Stimulated activated CD8-positive, alpha-beta memory T cell treated with anti-CD3 and anti-CD28 coated beads, Interleukin-7, amount 100 ng/mL, for 24 hours (primary cell): ENCODE results near the gene XKRX.

Experiments used
- DNase-seq: peaks from one replicate; pipeline ENCODE4 v3.0.0-alpha.2; 2020; ENCODE audit warnings: low read depth

Gene XKRX

DNA sequence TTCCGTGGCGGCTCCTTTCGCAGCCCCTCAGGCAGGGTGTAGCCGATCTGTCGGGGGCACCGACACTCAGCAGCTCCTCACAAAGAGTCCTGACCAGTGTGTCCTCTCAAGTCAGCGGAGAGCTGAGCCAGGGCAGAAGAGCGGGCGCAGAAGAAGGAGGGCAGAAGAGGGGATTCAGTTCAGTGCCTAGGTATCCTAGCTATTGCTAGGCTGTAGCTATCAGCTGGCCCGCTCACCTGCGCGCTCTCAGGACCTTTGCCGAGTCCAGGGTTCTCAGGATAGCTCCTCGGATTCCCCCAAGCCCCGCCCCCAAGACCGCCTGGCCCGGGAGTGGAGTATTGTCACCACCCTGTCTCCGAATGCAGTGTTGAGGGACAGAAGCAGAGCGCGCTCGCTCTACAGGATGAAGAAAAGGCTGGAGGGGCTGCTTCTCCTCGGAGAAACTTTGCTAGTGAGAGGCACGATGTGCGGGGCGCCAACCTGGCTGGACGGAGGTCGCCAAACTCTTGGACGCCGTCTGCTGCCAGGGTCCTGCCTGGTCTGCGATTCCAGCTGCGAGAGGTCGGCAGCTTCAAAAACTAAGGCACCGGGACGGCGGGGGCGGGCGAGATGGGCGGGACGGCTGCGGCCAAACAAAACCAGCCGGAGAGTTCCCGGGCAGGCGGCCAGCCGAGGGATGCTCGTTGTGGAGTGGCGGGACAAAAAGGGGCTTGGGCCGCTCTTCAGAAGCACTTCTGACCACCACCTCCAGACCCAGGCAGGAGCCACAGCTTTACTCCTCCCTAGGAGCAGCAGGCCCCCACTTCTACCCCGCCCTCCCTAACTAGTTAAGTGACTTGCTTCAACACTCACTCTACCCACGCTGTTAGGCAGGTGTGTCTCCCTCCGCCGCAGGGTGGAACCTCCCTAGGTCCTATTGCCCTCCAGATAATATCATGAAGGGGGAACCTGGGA, at the start of gene XKRX:
XKRX (minus strand) TSS at position 258 of the 954 bp plus-strand sequence. CDS start 613 bp downstream, outside the sequence.
- DNase-seq: no peak

DNA sequence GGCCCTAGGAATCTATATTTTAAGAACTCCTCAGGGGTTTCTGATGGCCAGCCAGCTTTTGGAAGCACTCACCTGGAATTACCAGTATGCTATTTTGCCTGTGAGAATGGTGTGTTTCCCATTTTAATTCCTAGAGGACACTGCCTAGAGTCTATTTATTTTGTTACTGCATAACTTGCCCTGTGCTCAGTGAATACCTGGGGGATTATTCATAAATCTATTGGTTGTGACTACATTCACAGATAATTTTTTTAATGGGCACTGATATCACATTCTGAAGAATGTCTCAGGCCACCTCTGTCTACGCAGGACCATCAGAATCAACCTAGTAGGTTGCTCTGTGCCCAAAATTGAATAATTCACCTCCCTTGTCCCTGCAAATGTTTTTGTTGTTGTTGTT, 47.5 kb upstream of the XKRX start:
- DNase-seq: no peak

DNA sequence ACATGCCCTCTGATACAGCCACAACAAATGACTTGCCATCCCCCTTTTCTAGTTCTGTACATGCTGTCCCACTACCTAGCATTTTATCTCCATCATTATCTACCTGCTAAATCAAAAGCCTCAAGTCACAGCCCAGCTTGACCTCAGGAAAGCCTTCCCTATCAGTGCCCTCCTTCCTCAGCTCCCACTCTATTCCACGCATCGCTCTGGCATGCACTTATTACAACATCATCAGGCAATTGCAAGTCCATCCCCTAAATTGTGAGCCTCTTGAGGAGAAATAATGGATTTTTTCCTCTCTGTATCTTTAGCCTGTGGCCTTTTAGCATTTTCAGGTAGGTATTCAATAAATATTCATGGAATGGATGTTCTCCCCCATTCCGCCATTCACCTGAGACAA, 46.5 kb upstream of the XKRX start:
- DNase-seq: no peak

DNA sequence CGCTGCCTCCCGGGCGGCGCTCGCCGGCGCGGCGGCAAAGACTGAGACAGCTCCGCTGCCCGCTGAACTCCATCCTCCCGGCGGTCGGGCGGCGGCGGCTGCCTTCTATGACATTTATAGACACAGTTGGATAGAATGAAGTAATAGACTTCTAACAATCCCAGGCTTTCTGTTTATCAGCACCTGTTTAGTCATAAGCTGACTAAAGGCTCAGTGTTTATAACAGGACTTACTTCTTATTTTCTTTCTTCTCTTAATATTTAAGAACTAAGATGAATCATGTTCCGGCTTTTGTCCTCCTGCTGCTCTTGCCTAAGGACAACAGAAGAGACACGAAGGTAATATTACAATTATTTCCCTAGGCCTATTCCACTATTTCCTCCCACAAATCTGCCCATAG, 44.7 kb upstream of the XKRX start:
- DNase-seq: no peak

DNA sequence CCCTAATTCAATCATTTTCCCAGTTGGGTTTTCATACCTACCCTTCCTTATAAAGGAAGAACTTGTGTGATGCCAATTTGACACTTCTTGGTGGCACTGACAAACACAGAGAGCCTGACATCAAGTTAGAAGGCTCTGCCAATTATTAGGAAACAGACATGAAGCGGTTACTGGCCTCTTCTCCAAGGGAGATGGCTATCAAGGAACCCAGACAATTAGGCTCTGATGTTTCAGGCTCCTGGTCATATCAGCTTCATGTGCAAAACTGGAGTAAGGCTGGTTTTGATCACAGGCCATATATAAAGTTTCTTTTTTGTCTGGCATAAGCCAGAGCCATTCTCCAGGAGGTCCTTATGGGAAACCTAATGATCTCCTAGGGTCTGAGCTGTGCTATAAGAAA, 41.2 kb upstream of the XKRX start:
- DNase-seq: no peak

DNA sequence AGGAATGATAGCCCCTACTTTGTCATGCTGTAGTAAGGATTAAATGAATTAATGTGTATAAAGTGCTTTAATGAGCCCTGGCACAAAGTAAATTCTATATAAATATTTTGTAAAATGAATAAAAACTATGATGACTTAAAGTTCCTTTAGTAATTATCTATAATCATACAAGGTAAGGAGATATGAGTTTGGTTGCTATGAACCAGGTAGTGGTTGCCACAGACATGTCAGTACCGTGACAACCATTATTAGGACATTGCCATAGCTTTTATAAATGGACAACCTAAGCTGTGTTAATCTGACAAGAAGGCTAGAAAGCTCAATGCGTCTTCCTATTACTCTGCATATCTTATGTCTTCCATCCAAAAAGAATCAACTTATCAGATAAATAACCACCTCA, 40.7 kb upstream of the XKRX start, which contains the start of gene ARL13A:
ARL13A (plus strand) TSS at position 301 of the 400 bp plus-strand sequence. CDS start 3,982 bp downstream, outside the sequence.
- no peak for DNase-seq

DNA sequence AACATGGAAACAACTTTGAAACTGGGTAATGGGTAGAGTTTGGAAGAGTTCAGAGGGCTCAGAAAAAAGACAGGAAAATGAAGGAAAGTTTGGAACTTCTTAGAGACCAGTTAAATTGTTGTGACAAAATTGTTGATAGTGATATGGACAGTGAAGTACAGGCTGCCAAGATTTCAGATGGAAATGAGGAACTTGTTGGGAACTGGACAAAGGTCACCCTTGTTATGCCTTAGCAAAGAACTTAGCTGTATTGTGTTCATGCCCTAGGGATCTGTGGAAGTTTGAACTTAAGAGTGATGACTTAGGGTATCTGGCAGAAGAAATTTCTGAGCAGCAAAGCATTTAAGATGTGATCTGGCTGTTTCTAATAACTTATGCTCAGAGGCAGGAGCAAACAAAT, 35.6 kb upstream of the XKRX start:
- no peak for DNase-seq

DNA sequence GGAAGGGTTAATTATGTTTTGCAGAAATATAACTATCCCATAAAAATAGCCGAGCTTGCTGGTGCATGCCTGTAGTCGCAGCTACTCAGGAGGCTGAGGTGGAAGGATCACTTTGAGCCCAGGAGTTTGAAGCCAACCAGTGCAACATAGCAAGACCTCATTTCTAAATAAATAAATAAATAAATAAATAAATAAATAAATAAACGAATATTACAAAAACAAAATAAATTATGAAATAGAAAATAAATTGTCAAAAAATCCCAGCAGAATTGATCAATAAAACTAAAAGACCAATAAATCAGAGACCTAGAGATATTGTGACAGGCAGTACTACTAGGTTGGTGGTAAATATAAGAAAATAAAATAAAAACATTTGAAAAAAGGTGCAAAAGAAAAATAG, 34.1 kb upstream of the XKRX start:
- no peak for DNase-seq

DNA sequence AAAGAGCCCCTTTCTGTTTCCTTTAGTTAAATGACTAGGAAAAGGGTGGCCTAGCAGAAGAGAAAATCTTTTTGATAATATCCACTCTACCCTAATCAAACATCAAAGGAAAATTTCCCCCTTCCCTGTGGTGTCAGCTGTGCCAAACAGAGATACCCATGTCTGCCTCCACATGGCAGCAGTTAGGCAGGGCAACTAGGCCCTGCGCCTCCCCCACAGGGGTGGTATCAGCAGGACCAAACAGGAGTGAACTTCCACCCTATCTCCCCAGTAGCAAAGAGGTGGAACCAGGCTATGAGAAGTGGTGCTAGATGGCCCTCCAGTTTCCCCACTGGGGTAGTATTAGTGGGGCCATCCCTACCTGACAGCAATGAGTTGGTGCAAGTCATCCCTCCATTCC, 19.8 kb upstream of the XKRX start:
- DNase-seq: no peak

DNA sequence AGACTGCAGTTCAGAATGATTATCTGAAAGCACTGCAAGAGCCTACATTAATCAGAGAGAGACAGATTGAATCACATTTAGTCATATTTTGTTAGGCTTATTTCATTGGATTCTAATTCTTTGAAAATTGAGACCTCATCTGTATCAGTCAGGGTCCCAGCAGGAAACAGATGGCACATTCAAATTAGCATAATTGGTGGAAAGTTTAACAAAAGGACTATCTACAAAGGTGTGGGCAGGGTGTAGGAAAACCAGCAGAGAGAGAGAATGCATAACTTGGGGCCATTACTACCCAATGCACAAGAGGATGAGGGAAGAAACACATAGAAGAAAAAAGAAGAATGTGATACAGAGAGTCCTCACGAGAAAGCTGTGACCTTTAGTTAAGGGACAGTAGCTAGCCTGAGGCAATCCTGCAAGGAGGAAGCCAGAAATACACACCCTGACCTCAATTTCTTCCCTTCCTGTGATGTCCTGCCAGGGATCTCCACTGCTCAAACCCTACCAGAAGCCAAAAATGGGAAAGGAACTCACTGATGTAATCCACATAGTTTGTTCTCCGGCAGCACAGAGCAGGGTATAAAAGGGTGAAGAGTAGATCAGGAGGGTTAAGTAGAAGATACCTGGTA, 17.7 kb upstream of the XKRX start:
- DNase-seq: no peak

DNA sequence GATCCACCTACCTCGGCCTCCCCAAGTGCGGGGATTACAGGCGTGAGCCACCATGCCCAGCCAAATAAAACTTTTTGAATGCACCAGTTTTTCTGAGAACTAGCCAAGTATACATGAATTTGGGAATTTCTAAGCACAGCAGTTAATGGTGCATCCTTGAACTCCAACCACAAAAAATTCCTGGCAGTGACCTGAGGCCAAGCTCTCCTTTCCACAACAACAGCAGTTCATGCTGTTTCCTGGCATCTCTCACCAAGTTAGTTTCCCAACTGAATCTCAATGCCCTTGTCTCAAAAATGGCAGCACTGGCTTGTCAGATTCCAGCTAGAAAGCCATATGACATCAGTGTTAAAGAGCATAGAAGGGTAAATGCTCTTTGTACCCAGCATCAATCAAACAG, 15.9 kb upstream of the XKRX start:
- DNase-seq: no peak

DNA sequence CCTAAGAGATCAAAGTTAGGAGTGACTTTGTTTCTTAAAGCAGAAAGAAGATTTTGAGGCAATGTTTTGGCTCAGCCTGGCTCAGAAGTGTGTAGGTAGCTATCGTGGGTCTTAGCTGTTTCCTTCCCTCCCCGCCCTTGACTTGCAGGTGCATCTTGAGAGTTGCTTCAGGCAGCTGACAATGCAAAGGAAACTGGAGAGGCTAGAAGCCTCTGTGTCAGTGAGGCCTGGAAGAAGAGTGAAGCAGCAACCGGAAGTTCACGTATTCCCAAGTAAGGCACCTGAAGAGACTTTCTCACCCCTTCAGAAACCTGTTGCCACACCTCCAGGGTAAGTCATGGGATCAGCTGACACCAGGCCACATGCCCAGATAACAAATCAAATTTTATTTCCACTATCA, 10.6 kb upstream of the XKRX start:
- no peak for DNase-seq

DNA sequence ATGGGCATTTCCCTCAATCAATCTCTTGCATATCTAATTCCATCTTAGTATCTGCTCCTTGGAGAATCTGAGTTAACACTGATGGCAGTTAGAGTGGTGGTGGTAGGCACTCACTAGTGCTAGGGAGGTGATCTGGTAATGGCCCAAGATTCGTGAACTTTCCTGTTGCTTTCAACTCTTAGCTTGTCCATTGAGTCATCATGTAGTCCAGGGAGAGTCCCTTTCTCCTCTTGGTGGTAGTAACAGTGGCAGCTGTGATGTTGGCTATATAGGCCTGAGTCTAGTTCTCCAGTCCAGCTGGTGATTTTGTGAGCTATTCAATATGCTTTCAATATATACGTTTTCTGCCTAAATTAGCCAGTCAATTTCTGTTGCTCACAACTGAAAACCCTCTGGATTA, 7.0 kb upstream of the XKRX start:
- DNase-seq: no peak

DNA sequence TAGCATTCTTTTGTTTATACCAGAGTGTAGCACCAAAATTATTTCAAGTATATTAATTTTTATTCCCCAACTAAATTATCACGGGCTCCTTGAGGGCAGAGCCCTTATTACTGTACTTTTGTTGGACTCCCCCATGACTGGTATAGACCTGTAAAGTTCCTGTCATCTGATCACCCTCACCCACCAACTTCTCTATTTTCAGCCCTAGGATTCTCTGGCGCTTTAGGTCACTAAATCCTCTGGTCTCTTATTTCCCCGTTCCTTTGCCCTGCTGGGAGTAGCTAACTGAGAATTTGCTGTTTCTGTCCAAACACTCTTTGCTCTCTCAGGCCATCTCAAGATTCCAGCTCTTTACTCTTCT, 3.2 kb upstream of the XKRX start:
- no peak for DNase-seq

DNA sequence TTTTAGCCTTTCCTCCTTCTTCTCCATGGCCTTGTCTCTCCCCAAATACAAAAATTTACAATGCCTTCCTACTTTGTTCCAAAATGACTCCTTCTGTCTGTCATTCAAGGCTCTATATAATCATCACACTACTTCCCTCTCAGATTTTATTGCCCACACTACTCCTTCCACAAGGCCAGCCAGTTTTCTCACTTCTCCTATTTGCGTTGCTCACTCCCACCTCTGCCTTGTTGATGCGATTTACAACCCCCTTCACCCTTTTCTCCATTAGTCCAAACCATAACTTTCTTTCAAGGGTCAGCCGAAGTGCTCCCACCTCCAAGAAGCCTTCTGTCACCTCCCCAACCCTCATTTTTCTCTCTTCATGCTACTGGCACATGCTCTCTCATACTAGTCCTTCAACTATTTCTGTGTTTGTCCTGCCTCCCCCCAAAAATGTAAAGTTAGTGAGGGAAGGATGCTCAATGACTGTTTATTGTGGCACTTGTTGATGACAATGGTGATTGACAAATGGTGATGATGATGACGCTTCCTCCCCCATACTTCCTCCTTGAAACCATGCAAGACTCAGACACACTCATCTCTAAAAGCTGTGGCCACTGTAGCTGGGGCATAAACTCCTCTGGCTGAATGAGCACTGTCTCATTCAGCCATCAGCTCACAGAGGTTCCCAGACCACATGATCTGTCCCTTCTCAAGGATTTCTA, 2.7 kb upstream of the XKRX start:
- no peak for DNase-seq

DNA sequence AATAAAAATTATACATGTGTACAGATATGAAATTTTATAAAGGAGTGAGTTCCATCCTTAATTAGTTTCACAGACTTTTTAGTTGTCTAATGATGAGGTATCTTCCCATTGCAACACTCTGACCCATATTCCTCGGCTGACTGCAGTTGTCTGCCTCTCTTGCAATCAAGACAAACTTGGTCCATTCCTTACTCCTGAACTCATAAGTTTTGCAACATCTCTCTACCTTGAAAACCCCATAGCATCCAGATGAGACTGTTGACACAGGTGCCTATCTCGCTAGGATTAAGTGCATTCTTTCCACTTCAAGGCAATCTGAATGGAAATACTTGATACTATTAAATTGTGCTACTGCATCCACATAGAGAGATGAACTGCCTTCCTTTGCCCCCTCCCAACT, 2.3 kb downstream of the XKRX start:
- no peak for DNase-seq

DNA sequence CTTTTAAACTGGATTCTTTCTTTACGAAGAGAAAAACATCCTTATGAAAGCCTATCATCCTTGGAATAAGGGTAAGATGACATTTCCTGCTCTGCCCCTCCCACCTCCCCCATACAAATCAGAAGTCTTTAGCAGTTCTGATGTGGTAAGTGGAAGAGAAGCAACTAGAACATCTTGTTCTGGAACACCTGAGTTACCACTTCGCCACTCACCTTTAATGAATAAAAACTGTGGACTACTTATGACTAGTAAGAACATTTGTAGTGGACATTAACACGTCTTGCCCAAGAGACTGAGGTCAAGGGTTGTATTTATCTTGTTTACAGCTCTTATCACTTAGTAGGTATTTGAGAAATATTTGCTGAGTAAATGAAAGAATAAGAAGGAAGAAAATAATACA, 4.3 kb downstream of the XKRX start:
- no peak for DNase-seq

DNA sequence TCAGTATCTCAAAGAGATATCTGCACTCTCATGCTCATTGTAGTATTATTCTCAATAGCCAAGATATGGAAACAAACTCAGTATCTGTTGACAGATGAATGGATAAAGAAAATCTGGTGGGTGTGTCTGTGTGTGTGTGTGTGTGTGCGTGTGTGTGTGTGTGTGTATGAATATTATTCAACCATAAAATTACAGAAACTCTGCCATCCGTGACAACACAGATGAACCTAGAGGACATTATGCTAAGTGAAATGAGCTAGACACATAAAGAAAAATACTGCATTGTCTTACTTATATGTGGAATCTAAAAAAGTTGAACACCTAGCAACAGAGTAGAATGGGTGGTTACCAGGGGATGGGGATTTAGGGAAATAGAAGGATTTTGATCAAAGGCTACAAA, 13.2 kb downstream of the XKRX start:
- DNase-seq: no peak

DNA sequence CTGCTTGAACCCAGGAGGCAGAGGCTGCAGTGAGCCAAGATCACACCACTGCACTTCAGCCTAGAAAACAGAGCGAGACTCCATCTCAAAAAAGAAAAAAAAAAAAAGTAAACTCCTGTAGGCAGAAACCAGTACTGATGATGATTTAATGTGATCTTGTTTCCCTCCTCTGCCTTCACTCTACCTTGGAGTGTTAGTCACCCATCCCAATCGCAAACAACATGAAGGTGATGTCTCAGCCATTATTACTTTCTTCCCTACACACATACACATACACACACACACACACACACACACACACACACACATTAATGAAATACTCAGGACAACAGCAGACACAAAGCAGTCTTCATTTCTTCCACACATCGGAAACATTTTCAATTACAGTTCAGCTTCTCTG, 15.6 kb downstream of the XKRX start:
- DNase-seq: no peak

DNA sequence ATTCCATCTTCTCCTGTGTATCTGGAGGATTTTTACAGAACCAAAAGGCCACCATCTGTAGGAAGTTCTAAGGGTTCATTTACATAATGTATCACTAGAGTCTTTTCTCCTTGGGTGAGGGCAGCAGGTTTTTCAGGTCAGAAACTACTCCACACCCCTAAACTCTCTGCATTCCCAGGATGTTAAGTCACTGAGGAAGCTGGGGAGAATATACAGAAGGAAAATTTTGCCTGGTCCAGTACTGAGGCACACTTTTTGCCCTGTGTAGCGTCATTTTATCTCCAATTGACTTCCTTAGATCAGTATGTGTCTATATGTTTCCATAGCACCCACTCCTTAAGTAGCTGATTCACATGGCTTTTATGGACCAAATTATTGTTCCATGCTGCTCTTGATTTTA, 17.0 kb downstream of the XKRX start:
- DNase-seq: no peak

DNA sequence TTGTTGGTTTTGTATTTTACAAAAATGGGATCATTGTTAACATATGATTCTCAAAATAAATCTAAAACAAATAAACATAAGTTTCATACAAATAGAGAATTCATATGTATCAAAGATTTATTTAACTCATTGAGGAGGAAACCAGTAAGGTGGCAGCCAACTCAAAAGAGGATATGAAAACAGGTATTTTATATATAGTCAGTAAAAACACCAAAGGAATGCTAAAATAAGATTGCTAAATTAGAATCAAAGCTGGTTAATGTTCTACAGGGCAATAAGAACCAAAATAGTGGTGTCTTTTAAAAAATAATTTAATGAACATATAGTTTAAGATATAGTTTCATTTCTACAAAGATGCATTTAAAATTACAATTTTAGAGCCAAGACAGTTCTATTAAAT, 23.1 kb downstream of the XKRX start:
- no peak for DNase-seq

DNA sequence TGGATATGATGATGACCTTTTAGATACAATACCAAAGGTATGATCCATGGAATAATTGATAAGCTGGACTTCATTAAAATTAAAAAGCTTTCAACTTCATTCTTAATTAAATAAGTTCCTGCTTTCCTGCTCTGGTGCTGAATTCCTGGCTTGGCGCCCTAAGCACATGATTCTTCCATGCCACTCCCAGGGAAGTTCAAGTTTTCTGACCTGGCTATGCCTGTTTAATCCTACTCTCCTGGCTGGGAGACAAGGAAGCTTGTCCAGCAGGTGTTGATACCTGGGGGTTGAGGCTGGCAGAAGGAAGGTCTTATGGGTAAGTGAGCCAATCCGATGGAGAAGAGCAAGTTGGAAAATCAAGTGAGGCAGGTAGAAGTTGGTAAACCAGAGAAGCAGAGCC, 24.3 kb downstream of the XKRX start:
- DNase-seq: no peak
